Sigmoid colon (tissue), 4 donors: ENCODE results near the gene CILP2.

Experiments
- POLR2A ChIP-seq, 2 donors: fragments of 450-650 bp; IDR thresholded peaks; one replicate each; pipeline ENCODE4 v1.6.1; 2016; ENCODE audit warnings: antibody characterized with exemption in 2 of 2, mild to moderate bottlenecking in 2 of 2, moderate library complexity in 2 of 2
- POLR2AphosphoS5 ChIP-seq, 4 donors: sonication (generic); formaldehyde crosslinking; IDR thresholded peaks; one replicate each; pipeline ENCODE4 v1.6.1; 2017; ENCODE audit warnings: antibody characterized with exemption in 4 of 4

GRCh38 chr19:19502808-19503602 is 35.1 kb upstream of the CILP2 start:
- TF ChIP-seq POLR2A (IDR thresholded peaks at IDR 0.05), result no peak
- no peak for TF ChIP-seq POLR2AphosphoS5 (IDR thresholded peaks at IDR 0.05)
